MCF 10A (cell line): ENCODE data around the gene PHF23. TPM values are rescaled to one million over a fixed set of nuclear protein-coding genes. Genes with fewer than 3 reads are reported as not detected.

Source experiments
- BruUV-seq: library from RNA; stranded (reverse); fragments of 400-500 nt; replicated peaks from 2 replicates; lab custom pipeline; 2021; lab: Mats Ljungman, UMichigan
- CTCF ChIA-PET: fragments of 300-600 bp; sonication (Branson Sonifier 250); formaldehyde crosslinking; extraction: SDS; loops from one replicate; lab custom pipeline; 2021; ENCODE audit warnings: antibody characterized with exemption, inconsistent platforms; lab: Yijun Ruan, JAX
- POLR2A ChIA-PET: fragments of 300-600, 350-650 bp; sonication (Branson Sonifier 250); formaldehyde crosslinking; extraction: SDS; loops from one replicate; lab custom pipeline; 2020; ENCODE audit warnings: antibody characterized with exemption, inconsistent platforms; lab: Yijun Ruan, JAX
- DNase-seq: peaks from one replicate; pipeline ENCODE4 v3.0.0-alpha.2; 2018; ENCODE audit not compliant: unreplicated experiment
- H3K27ac Mint-ChIP-seq: one replicate; pipeline ENCODE4 v1.8.0; 2022; ENCODE audit warnings: mild to moderate bottlenecking, low read depth, mixed read lengths; ENCODE audit not compliant: unreplicated experiment
- H3K27me3 Mint-ChIP-seq: one replicate; pipeline ENCODE4 v1.8.0; 2022; ENCODE audit warnings: mixed read lengths; ENCODE audit not compliant: insufficient read depth, unreplicated experiment
- H3K36me3 Mint-ChIP-seq: one replicate; pipeline ENCODE4 v1.8.0; 2022; ENCODE audit warnings: mild to moderate bottlenecking, moderate library complexity, mixed read lengths; ENCODE audit not compliant: insufficient read depth, unreplicated experiment
- H3K4me1 Mint-ChIP-seq: one replicate; pipeline ENCODE4 v1.8.0; 2022; ENCODE audit warnings: mixed read lengths; ENCODE audit not compliant: insufficient read depth, unreplicated experiment
- H3K4me3 Mint-ChIP-seq: one replicate; pipeline ENCODE4 v1.8.0; 2022; ENCODE audit warnings: mild to moderate bottlenecking, moderate library complexity, mixed read lengths; ENCODE audit not compliant: unreplicated experiment
- H3K9me3 Mint-ChIP-seq: one replicate; pipeline ENCODE4 v1.8.0; 2022; ENCODE audit warnings: mixed read lengths; ENCODE audit not compliant: unreplicated experiment
- intact Hi-C: fragments of 100-400 bp; cut with micrococcal nuclease; formaldehyde crosslinking; loops from 2 replicates; pipeline ENCODE4 v1.14.1; 2022
- total RNA-seq: library from RNA; stranded (reverse); gene quantifications from 2 replicates; pipeline ENCODE4 v1.2.3, GENCODE V29; 2022
- TF ChIP-seq, protein P1 (sequence below): fragments of 200-600 bp; IDR thresholded peaks from one replicate; pipeline ENCODE4 v1.8.0; 2022; ENCODE audit warnings: antibody characterized with exemption, mild to moderate bottlenecking; ENCODE audit not compliant: unreplicated experiment

Gene PHF23
- total RNA-seq, 1 experiment from 2014 or later = 41.8 TPM

- TF ChIP-seq, protein P1, sequence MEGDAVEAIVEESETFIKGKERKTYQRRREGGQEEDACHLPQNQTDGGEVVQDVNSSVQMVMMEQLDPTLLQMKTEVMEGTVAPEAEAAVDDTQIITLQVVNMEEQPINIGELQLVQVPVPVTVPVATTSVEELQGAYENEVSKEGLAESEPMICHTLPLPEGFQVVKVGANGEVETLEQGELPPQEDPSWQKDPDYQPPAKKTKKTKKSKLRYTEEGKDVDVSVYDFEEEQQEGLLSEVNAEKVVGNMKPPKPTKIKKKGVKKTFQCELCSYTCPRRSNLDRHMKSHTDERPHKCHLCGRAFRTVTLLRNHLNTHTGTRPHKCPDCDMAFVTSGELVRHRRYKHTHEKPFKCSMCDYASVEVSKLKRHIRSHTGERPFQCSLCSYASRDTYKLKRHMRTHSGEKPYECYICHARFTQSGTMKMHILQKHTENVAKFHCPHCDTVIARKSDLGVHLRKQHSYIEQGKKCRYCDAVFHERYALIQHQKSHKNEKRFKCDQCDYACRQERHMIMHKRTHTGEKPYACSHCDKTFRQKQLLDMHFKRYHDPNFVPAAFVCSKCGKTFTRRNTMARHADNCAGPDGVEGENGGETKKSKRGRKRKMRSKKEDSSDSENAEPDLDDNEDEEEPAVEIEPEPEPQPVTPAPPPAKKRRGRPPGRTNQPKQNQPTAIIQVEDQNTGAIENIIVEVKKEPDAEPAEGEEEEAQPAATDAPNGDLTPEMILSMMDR = no peak
- H3K4me3 Mint-ChIP-seq = peak overlapping the region; percentile 91
- no TSS peak for BruUV-seq
- peaks cover 30% of the 10 kb centered on the region for H3K4me1 Mint-ChIP-seq
- DNase-seq = no peak
- no peaks in the 10 kb centered on the region for H3K27me3 Mint-ChIP-seq
- CTCF ChIA-PET = interaction anchor here (0.7 to 1.7 kb wide), 3 partner anchors 10 to 151 kb away, joined by 3 to 9 read pairs (median 4); partner anchors contain the start of genes ACADVL and DLG4
- H3K27ac Mint-ChIP-seq = peak overlapping the region; percentile 94
- intact Hi-C loops = no loop called here
- peaks cover 76% of the 10 kb centered on the region for H3K36me3 Mint-ChIP-seq
- POLR2A ChIA-PET = interaction anchor here (0.8 to 14.3 kb wide), 9 partner anchors 9 to 198 kb away, joined by 4 to 278 read pairs (median 7); partner anchors contain the start of genes ACADVL, CTDNEP1, DLG4 and ELP5
- H3K9me3 Mint-ChIP-seq = no peaks in the 10 kb centered on the region
Observed at GRCh38 chr17:7233701-7234082, 5.6 kb downstream of the PHF23 start.

- DNase-seq = no peak
- BruUV-seq = TSS peak; percentile 6
- intact Hi-C loops = no loop called here
- ChIA-PET POLR2A (interaction anchor here (3.5 to 14.3 kb wide), 2 partner anchors 11 kb away, joined by 35 to 278 read pairs; partner anchors contain the start of genes ACADVL, DLG4 and GABARAP), CTCF (interaction anchor here (0.7 to 1.4 kb wide), 2 partner anchors 9 to 12 kb away, joined by 3 to 5 read pairs; no protein-coding TSS in a partner anchor)
- Mint-ChIP-seq H3K27me3 (no peaks in the 10 kb centered on the region), H3K27ac (no peak overlapping the region), H3K36me3 (peaks cover 86% of the 10 kb centered on the region), H3K4me1 (peaks cover 35% of the 10 kb centered on the region), H3K9me3 (no peaks in the 10 kb centered on the region), H3K4me3 (peak overlapping the region; percentile 91)
- TF ChIP-seq, protein P1 = no peak
Observed at GRCh38 chr17:7232114-7232513, 7.1 kb downstream of the PHF23 start.

DNA sequence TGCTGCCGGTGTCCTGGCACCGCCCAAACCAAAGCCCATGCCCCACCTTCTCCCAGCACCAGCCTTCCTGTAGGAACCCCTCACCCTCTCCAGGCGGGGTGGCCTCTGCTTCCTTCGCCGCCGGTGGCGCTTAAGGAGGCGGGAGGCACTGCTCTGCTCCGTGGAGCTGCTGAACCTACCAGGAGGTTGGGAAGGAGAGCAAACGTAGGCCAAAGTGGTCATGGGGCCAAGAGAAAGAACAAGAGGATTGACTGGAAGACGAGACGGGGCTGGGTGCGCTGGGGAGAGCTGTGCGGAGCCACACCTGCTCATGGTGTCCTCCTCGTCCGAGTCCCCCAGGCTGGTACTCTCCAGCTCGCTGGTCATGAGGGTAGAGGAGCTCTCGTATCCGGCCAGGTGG lies 9.8 kb downstream of the PHF23 start:
- DNase-seq = no peak
- Mint-ChIP-seq H3K27ac (peak overlapping the region; percentile 84), H3K36me3 (peaks cover 78% of the 10 kb centered on the region), H3K9me3 (no peaks in the 10 kb centered on the region), H3K4me3 (no peak overlapping the region), H3K27me3 (no peaks in the 10 kb centered on the region), H3K4me1 (peaks cover 18% of the 10 kb centered on the region)
- TF ChIP-seq, protein P1 = no peak
- BruUV-seq = no TSS peak
- CTCF ChIA-PET = interaction anchor here (1.1 kb wide), 1 partner anchor 183 kb away, joined by 4 read pairs; no protein-coding TSS in a partner anchor
- POLR2A ChIA-PET = interaction anchor here (0.8 to 14.3 kb wide), 2 partner anchors 8 to 67 kb away, joined by 3 to 278 read pairs; partner anchors contain the start of genes ACADVL and DLG4
- intact Hi-C loops = no loop called here

- Mint-ChIP-seq H3K4me3 (no peak overlapping the region), H3K27ac (peak overlapping the region; percentile 84), H3K9me3 (no peaks in the 10 kb centered on the region), H3K36me3 (peaks cover 78% of the 10 kb centered on the region), H3K4me1 (peaks cover 18% of the 10 kb centered on the region), H3K27me3 (no peaks in the 10 kb centered on the region)
- CTCF ChIA-PET = interaction anchor here (1.1 kb wide), 1 partner anchor 183 kb away, joined by 4 read pairs; no protein-coding TSS in a partner anchor
- no peak for DNase-seq
- intact Hi-C loops = no loop called here
- TF ChIP-seq, protein P1 = no peak
- BruUV-seq = no TSS peak
- POLR2A ChIA-PET = no interaction called here
Observed at GRCh38 chr17:7228920-7229319, 10.3 kb downstream of the PHF23 start.
